AG04450 (cell line): ENCODE data around the gene CENPM. TPM values are rescaled to one million over a fixed set of nuclear protein-coding genes. Genes with fewer than 3 reads are reported as not detected.

Source experiments
- CTCF ChIA-PET: fragments of 300-600, 350-600 bp; formaldehyde crosslinking; extraction: SDS; loops from one replicate; lab custom pipeline; 2022; ENCODE audit warnings: antibody characterized with exemption, inconsistent platforms; lab: Charles Lee
- POLR2A ChIA-PET: fragments of 350-600 bp; formaldehyde crosslinking; extraction: SDS; loops from one replicate; lab custom pipeline; 2021; ENCODE audit warnings: antibody characterized with exemption, inconsistent platforms; lab: Yijun Ruan, JAX
- DNase-seq: peaks from one replicate; pipeline ENCODE4 v3.0.0-alpha.2; 2011; ENCODE audit warnings: low read depth, low spot score
- H3K27ac ChIP-seq: one replicate; pipeline ENCODE4 v1.5.1; 2012; ENCODE audit warnings: low read depth, low read length, control low read depth
- H3K27me3 ChIP-seq: one replicate; pipeline ENCODE4 v1.6.0; 2012; ENCODE audit warnings: low read length; ENCODE audit not compliant: control insufficient read depth, insufficient read depth
- H3K4me3 ChIP-seq: 2 replicates; pipeline ENCODE4 v1.5.1; 2011; ENCODE audit warnings: mild to moderate bottlenecking, low read depth, low read length, control low read depth
- H3K9me3 ChIP-seq: 2 replicates; pipeline ENCODE4 v1.5.1; 2012; ENCODE audit warnings: low read length; ENCODE audit not compliant: control insufficient read depth, insufficient read depth
- CTCF ChIP-seq: IDR thresholded peaks from 2 replicates; pipeline ENCODE4 v1.5.1; 2011; ENCODE audit warnings: low read depth, low read length, control low read depth, inconsistent platforms
- polyA plus RNA-seq: library from polyadenylated mRNA; depleted of rRNA; stranded (reverse); fragments of >200 nt; gene quantifications from 2 replicates; pipeline ENCODE4 v1.2.3, GENCODE V29; 2011

Gene CENPM
- polyA plus RNA-seq, 1 experiment = 5.1 TPM

DNA sequence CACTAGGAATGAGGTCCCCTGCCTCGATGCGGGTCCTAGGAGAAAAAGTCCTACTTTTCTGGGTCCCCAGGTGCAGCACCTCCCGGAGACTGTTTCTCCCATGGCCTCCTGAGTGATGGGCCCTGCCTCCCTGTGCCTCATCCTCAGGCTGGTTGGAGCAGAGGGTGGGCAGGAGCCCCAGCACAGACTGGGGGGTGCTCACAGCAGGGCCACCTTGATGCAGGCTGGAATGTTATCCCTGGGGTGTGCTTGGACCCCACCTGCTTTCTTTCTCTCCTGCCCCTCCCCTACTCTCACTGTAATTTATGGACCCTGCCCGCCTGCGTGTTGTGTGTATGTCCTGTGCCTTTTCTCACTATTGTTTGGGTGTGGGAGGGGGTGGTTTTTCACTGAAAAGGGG lies 40.1 kb downstream of the CENPM start:
- Histone ChIP-seq H3K27ac (no peak overlapping the region), H3K9me3 (no peaks in the 10 kb centered on the region; the same call in 1 of the 2 replicates), H3K27me3 (peaks cover 24% of the 10 kb centered on the region), H3K4me3 (no peak overlapping the region)
- TF ChIP-seq CTCF = no peak
- DNase-seq = no peak
- CTCF ChIA-PET = interaction anchor here (1.2 kb wide), 1 partner anchor 210 kb away, joined by 3 read pairs; no protein-coding TSS in a partner anchor
- POLR2A ChIA-PET = no interaction called here

DNA sequence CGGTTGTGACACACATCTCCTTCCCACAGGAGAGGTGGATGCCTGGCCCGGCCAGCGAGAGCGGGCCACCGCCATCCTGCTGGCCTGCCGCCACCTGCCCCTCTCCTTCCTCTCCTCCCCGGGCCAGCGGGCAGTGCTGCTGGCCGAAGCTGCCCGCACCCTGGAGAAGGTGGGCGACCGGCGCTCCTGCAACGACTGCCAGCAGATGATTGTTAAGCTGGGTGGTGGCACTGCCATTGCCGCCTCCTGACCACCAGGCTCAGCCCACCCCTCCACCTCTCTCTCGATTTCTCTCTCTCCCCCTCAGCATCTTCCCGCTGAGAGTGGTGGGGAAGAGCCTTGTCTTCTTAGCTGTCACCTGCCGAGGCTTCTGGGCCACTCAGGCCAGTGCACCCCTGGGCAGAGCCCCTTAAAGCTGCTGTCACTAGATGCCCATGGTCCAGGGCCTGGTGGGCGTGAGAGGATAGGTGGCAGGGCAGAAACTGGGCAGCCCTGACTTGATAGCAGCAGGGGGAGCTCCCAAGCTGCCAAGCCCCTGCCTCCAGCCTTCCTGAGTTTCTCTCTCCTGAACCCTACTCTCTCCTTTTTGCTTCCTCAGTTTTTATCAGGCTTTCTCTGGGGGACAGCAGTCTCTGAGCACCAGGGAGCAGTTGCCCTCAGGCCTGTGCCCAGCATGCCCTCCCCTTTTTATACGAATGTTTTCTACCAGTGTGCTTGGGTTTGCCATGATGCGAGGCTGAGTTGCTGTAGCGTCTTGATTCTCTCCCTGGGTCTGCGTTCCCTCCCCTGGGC lies 41.3 kb downstream of the CENPM start:
- H3K27me3 ChIP-seq = peaks cover 12% of the 10 kb centered on the region
- ChIA-PET CTCF (interaction anchor here (1.2 kb wide), 1 partner anchor 209 kb away, joined by 3 read pairs; no protein-coding TSS in a partner anchor), POLR2A (no interaction called here)
- H3K27ac ChIP-seq = no peak overlapping the region
- no peak overlapping the region for H3K4me3 ChIP-seq
- no peaks in the 10 kb centered on the region; the same call in 1 of the 2 replicates for H3K9me3 ChIP-seq
- no peak for DNase-seq
- TF ChIP-seq CTCF = no peak

GRCh38 chr22:41904450-41905410 lies 42.2 kb downstream of the CENPM start:
- ChIA-PET POLR2A (no interaction called here), CTCF (no interaction called here)
- Histone ChIP-seq H3K4me3 (no peak overlapping the region), H3K27me3 (peaks cover 9% of the 10 kb centered on the region), H3K27ac (no peak overlapping the region), H3K9me3 (no peaks in the 10 kb centered on the region; the same call in 1 of the 2 replicates)
- TF ChIP-seq CTCF = no peak
- no peak for DNase-seq

- Histone ChIP-seq H3K9me3 (no peaks in the 10 kb centered on the region; the same call in 1 of the 2 replicates), H3K27me3 (no peaks in the 10 kb centered on the region), H3K4me3 (no peak overlapping the region), H3K27ac (no peak overlapping the region)
- ChIA-PET CTCF (interaction anchor here (1.1 to 1.3 kb wide), 2 partner anchors 157 to 205 kb away, joined by 3 to 5 read pairs; no protein-coding TSS in a partner anchor), POLR2A (no interaction called here)
- no peak for DNase-seq
- no peak for TF ChIP-seq CTCF
Observed at GRCh38 chr22:41902932-41903421, 44.0 kb downstream of the CENPM start.
